Measurements from ENCODE around the gene TRMT61A.

TRMT61A gene

GRCh38 chr14:103548463-103549351 lies 19.7 kb downstream of the TRMT61A start:
- FAIRE-seq: no peak

GRCh38 chr14:103549361-103550311 lies 20.6 kb downstream of the TRMT61A start:
- no peak for FAIRE-seq

- FAIRE-seq: no peak
Observed at GRCh38 chr14:103550451-103551337, 21.7 kb downstream of the TRMT61A start.

GRCh38 chr14:103551338-103551762 lies 22.4 kb downstream of the TRMT61A start:
- no peak for FAIRE-seq

- no peak for FAIRE-seq
Observed at GRCh38 chr14:103552011-103552845, 23.2 kb downstream of the TRMT61A start.

- no peak for FAIRE-seq
Observed at GRCh38 chr14:103552846-103553210, 23.8 kb downstream of the TRMT61A start.

GRCh38 chr14:103555559-103556337 lies 26.8 kb downstream of the TRMT61A start:
- FAIRE-seq: no peak

- FAIRE-seq: no peak
Observed at GRCh38 chr14:103556946-103557758, 28.2 kb downstream of the TRMT61A start.

- no peak for FAIRE-seq
Observed at GRCh38 chr14:103558071-103558882, 29.3 kb downstream of the TRMT61A start.

GRCh38 chr14:103559766-103560165 lies 30.8 kb downstream of the TRMT61A start:
- no peak for FAIRE-seq

GRCh38 chr14:103560691-103561090 lies 31.7 kb downstream of the TRMT61A start:
- no peak for FAIRE-seq

GRCh38 chr14:103561381-103562178 lies 32.6 kb downstream of the TRMT61A start:
- FAIRE-seq: no peak

- no peak for FAIRE-seq
Observed at GRCh38 chr14:103562179-103562428, 33.1 kb downstream of the TRMT61A start.

- FAIRE-seq: no peak
Observed at GRCh38 chr14:103562429-103563225, 33.6 kb downstream of the TRMT61A start, which contains the start of the genes BAG5 and COA8. Gene BAG5 (minus strand): TSS chr14:103562657. CDS start chr14:103561164, 1,493 bp downstream. Gene COA8 (plus strand): TSS chr14:103562960. CDS start chr14:103563002, 42 bp downstream.

- no peak for FAIRE-seq
Observed at GRCh38 chr14:103563226-103563620, 34.2 kb downstream of the TRMT61A start.

GRCh38 chr14:103563844-103564505 lies 35.0 kb downstream of the TRMT61A start:
- FAIRE-seq: no peak

- FAIRE-seq: no peak
Observed at GRCh38 chr14:103568952-103569351, 40.0 kb downstream of the TRMT61A start.

Measured in islet of Langerhans (tissue), 1 donor.